ENCODE data around the gene SATB1. TPM values are rescaled to one million over a fixed set of nuclear protein-coding genes. Genes with fewer than 3 reads are reported as not detected.

SATB1 gene
- total RNA-seq (ENCODE audit: low replicate concordance): 13.1 and 23.9 TPM in 2 replicates

DNA sequence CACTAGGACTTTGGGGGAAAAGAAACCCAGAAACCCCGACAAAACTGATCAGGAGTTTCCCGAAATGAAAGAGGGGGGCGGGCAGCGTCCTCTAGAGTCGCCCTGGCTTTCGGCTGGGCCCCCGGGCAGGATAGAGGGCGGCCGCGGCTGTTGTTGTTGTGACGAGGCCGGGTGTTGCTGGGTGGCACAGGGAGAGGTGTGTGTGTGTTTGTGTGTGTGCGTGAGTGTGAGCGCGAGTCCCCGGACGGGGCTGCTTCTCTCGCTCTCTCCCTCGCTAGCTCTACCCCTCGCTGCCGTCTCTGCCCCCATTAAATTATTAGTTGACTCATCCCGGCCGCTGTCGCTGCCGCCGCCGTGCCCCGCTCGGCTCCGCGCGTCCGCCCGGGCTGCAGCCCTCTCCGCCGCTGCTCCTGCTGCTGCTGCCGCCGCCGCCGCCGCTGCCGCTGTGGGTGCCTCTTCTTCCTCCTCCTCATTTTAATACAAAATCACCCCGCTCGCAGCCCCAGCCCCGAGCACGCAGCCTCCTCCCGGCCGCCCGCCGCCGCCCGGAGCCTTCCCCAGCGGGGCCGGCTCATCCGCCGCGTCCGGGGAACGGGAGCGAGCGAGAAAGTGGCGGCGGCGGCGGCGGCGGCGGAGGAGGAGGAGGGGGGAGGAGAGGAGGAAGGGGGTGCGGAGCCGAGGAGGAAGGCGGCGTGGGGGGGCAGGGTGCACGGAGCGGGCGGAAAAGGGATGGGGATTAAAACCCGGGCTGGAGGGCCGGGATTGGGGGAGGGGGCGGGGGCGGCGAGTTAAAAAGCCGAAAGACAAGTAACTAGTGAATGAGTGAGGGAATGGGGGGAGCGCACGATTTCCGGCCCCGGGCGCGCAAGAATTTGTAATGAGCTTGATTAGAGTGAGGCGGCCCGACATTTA is at the start of gene SATB1:
TSS of gene SATB1 (minus strand) at position 611 of the 912 bp plus-strand sequence. CDS start 4,372 bp downstream, outside the sequence.

All from smooth muscle cell of the coronary artery (primary cell).